Peyer's patch (tissue), 4 donors: ENCODE data around the gene GRIPAP1.

Experiments
- POLR2A ChIP-seq, 2 donors: fragments of 450-650 bp; IDR thresholded peaks; one replicate each; pipeline ENCODE4 v1.5.1; 2017; ENCODE audit warnings: antibody characterized with exemption in 2 of 2, mild to moderate bottlenecking in 2 of 2, moderate library complexity in 2 of 2
- TF ChIP-seq, protein P1 (sequence below), 6 experiments: fragments of 450-650 bp in 4 of 6; fragments of 200-600 bp in 2 of 6; sonication (generic) in 1 of 6; IDR thresholded peaks; one replicate each; pipeline ENCODE4 v1.5.1; 2017 to 2019; ENCODE audit warnings: antibody characterized with exemption in 6 of 6, mild to moderate bottlenecking in 3 of 6, moderate library complexity in 1 of 6

DNA sequence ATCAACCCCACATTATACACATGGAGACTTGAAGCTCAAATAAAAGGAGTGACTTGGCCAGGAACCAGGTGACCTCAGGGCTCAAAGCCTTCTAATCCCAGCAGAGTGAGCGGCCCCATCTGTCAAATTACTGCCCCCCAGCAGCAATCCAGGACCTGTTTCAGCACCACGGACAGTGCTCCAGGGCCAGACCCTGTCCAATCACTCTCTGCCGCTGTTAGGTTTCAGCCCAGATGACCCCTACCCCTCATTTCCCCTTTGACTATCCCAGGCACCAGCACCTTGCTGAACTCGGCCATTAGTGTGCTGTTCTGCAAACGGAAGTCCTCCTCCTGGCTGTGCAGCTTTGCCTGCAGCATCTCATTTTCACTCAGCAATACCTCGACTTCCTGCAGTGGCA lies 5.1 kb downstream of the GRIPAP1 start:
- TF ChIP-seq POLR2A (IDR thresholded peaks at IDR 0.05): no peak
- TF ChIP-seq, protein P1, sequence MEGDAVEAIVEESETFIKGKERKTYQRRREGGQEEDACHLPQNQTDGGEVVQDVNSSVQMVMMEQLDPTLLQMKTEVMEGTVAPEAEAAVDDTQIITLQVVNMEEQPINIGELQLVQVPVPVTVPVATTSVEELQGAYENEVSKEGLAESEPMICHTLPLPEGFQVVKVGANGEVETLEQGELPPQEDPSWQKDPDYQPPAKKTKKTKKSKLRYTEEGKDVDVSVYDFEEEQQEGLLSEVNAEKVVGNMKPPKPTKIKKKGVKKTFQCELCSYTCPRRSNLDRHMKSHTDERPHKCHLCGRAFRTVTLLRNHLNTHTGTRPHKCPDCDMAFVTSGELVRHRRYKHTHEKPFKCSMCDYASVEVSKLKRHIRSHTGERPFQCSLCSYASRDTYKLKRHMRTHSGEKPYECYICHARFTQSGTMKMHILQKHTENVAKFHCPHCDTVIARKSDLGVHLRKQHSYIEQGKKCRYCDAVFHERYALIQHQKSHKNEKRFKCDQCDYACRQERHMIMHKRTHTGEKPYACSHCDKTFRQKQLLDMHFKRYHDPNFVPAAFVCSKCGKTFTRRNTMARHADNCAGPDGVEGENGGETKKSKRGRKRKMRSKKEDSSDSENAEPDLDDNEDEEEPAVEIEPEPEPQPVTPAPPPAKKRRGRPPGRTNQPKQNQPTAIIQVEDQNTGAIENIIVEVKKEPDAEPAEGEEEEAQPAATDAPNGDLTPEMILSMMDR (IDR thresholded peaks at IDR 0.05): no peak
